HG02852 (cell line): ENCODE results near the gene SLC1A3.
"Not testable (repeated sequence)": the region's sequence is repeated elsewhere in the genome, so short reads cannot be mapped to it uniquely, and the experiment has no call there.

Source experiments
- ATAC-seq: cut with Tn5 transposase; IDR thresholded peaks from one replicate; pipeline ENCODE4 v1.9.1; 2021; ENCODE audit warnings: mild to moderate bottlenecking, moderate library complexity; ENCODE audit not compliant: unreplicated experiment

SLC1A3 gene

GRCh38 chr5:36630201-36631145 is 24.1 kb downstream of the SLC1A3 start:
- ATAC-seq = no peak

GRCh38 chr5:36631154-36631553 is 24.7 kb downstream of the SLC1A3 start:
- no peak for ATAC-seq

- no peak for ATAC-seq
Measured at GRCh38 chr5:36631620-36632362, 25.4 kb downstream of the SLC1A3 start.

GRCh38 chr5:36632363-36632664 is 25.9 kb downstream of the SLC1A3 start:
- no peak for ATAC-seq

GRCh38 chr5:36635721-36636390 is 29.4 kb downstream of the SLC1A3 start:
- no peak for ATAC-seq

- no peak for ATAC-seq
Measured at GRCh38 chr5:36637101-36637500, 30.7 kb downstream of the SLC1A3 start.

- no peak for ATAC-seq
Measured at GRCh38 chr5:36637516-36637915, 31.1 kb downstream of the SLC1A3 start.

- ATAC-seq = no peak
Measured at GRCh38 chr5:36638056-36638455, 31.6 kb downstream of the SLC1A3 start.

GRCh38 chr5:36640949-36641348 is 34.5 kb downstream of the SLC1A3 start:
- ATAC-seq = no peak

GRCh38 chr5:36641431-36641830 is 35.0 kb downstream of the SLC1A3 start:
- no peak for ATAC-seq

- ATAC-seq = no peak
Measured at GRCh38 chr5:36642089-36642488, 35.7 kb downstream of the SLC1A3 start.

- no peak for ATAC-seq
Measured at GRCh38 chr5:36643162-36643561, 36.8 kb downstream of the SLC1A3 start.

- ATAC-seq = not testable (repeated sequence)
Measured at GRCh38 chr5:36643841-36644240, 37.4 kb downstream of the SLC1A3 start.

GRCh38 chr5:36644727-36645126 is 38.3 kb downstream of the SLC1A3 start:
- no peak for ATAC-seq

GRCh38 chr5:36646100-36646499 is 39.7 kb downstream of the SLC1A3 start:
- no peak for ATAC-seq

- no peak for ATAC-seq
Measured at GRCh38 chr5:36646507-36647023, 40.2 kb downstream of the SLC1A3 start.

- ATAC-seq = no peak
Measured at GRCh38 chr5:36647046-36647445, 40.6 kb downstream of the SLC1A3 start.

GRCh38 chr5:36648426-36648825 is 42.0 kb downstream of the SLC1A3 start:
- ATAC-seq = no peak

GRCh38 chr5:36651761-36652685 is 45.6 kb downstream of the SLC1A3 start:
- no peak for ATAC-seq

GRCh38 chr5:36653044-36653705 is 46.8 kb downstream of the SLC1A3 start:
- ATAC-seq = no peak
